ENCODE results near the gene AQR. TPM values are rescaled to one million over a fixed set of nuclear protein-coding genes. Genes with fewer than 3 reads are reported as not detected.

AQR gene
- total and polyA plus RNA-seq, 2 of the 13 experiments (the other 11 are each of a cell fraction or from before 2014, with no cell fraction given) = 18.7 to 31.3 TPM

DNA sequence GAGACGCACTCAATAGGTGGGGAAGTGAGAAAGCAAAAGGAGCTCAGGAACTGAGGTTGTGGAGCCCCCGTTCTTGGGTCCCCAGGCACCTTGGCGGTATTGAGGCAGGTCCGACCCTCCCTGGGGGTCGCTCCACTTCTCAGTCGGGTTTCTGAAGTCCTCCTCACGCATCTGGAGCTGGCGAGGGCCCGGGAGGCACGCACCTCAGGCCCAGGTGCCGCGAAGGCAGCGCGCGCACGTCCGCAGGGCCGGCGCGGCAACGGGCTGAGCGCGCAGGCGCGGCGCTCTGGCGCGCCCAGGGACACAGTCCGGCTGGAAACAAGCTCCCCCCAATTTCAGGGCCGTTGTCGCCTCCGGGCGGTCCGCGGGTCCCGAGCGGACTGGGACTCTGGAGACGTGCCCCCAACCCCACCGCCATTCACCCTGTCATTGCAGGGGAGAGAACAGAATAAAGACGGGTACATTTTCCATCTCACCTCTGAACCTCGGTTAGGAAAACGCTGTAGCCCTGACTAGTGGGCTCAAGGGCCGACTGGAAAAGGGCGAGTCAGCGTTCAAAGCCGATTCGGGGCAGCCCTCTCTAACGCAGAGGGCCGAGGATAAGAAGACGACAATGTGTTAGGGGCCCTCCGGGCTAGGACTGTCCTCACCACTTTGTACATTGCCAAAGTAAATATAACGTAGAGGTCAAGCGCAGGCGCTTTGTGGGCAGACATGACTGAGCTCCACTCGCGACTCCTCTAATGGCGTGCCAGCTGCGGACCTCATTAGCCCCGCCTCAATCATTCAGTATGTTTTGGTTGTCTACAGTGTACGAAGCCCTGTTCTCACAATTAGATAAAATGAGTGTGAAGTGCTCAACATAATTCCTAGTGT is 18.7 kb upstream of the AQR start, which contains the start of gene ZNF770 (continued):
- TF ChIP-seq, protein P1, sequence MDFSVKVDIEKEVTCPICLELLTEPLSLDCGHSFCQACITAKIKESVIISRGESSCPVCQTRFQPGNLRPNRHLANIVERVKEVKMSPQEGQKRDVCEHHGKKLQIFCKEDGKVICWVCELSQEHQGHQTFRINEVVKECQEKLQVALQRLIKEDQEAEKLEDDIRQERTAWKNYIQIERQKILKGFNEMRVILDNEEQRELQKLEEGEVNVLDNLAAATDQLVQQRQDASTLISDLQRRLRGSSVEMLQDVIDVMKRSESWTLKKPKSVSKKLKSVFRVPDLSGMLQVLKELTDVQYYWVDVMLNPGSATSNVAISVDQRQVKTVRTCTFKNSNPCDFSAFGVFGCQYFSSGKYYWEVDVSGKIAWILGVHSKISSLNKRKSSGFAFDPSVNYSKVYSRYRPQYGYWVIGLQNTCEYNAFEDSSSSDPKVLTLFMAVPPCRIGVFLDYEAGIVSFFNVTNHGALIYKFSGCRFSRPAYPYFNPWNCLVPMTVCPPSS (IDR thresholded peaks at IDR 0.05) = no peak
- peak; percentile 78 for TF ChIP-seq ZNF138 (CRISPR knock-in tag; IDR thresholded peaks at IDR 0.05; ENCODE audit: low read depth)
- TF ChIP-seq, protein P2, sequence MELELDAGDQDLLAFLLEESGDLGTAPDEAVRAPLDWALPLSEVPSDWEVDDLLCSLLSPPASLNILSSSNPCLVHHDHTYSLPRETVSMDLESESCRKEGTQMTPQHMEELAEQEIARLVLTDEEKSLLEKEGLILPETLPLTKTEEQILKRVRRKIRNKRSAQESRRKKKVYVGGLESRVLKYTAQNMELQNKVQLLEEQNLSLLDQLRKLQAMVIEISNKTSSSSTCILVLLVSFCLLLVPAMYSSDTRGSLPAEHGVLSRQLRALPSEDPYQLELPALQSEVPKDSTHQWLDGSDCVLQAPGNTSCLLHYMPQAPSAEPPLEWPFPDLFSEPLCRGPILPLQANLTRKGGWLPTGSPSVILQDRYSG (CRISPR knock-in tag; IDR thresholded peaks at IDR 0.05) = peak; percentile 73; the same call in 1 of the 2 replicates
- TF ChIP-seq ZNF597 (CRISPR knock-in tag; IDR thresholded peaks at IDR 0.05) = 0 out of 2 replicates have a peak, but pooled peaks have one; percentile 36
- peak; percentile 32; the same call in 1 of the 2 replicates for TF ChIP-seq ZNF143 (CRISPR knock-in tag; IDR thresholded peaks at IDR 0.05)
- peak; percentile 92 for TF ChIP-seq MAX (IDR thresholded peaks at IDR 0.05)
- TF ChIP-seq KAT2B (IDR thresholded peaks at IDR 0.05; ENCODE audit: borderline replicate concordance, low read depth, low read length) = no peak
- TF ChIP-seq ZNF766 (CRISPR knock-in tag; IDR thresholded peaks at IDR 0.05; ENCODE audit: borderline replicate concordance) = no peak
- TF ChIP-seq MTF2 (CRISPR knock-in tag; IDR thresholded peaks at IDR 0.05; ENCODE audit: borderline replicate concordance) = no peak
- no peak for TF ChIP-seq ZNF672 (CRISPR knock-in tag; IDR thresholded peaks at IDR 0.05)
- TF ChIP-seq STAT6 (CRISPR knock-in tag; IDR thresholded peaks at IDR 0.05; ENCODE audit: borderline replicate concordance) = no peak; the same call in 1 of the 2 replicates
- peak; percentile 20; the same call in 1 of the 2 replicates for TF ChIP-seq CBX2 (IDR thresholded peaks at IDR 0.05; ENCODE audit: low read depth, low read length)
- TF ChIP-seq CBX2 (CRISPR knock-in tag; IDR thresholded peaks at IDR 0.05; ENCODE audit: low read depth) = no peak
- TF ChIP-seq RAD51 (IDR thresholded peaks at IDR 0.05; ENCODE audit: borderline replicate concordance) = no peak
- TF ChIP-seq SP2 (CRISPR knock-in tag; IDR thresholded peaks at IDR 0.05) = peak; percentile 52
